ENCODE results near the gene STH. TPM values are rescaled to one million over a fixed set of nuclear protein-coding genes. Genes with fewer than 3 reads are reported as not detected.

The STH gene
- total and polyA plus RNA-seq, 2 donors (not counting 1 experiment from before 2014, with no cell fraction given): not detected

DNA sequence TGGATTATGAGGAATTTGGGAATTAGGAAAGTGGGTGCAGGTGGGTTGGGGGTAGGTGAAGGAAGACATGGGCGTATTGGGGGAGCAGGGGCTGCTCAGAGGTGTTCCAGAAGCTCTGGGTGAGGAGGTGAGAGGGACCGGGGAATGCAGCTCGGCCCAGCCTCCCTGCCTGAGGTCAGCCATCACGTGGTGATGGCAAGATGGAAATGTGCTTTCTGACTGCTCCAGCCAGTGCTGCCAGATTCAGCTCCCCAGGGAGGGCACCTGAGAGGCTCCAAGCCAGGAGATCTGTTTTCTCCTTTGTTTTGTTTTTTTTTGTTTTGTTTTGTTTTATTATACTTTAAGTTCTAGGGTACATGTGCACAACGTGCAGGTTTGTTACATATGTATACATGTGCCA lies 35.2 kb upstream of the STH start:
- Histone ChIP-seq H3K36me3 (ENCODE audit: control insufficient read depth, insufficient read depth, low read length) (no peaks in the 10 kb centered on the region), H3K9ac (ENCODE audit: insufficient read depth, low read length) (no peak overlapping the region), H3K4me2 (ENCODE audit: extremely low read depth, insufficient read depth, low read length) (no peak overlapping the region), H3K4me1 (ENCODE audit: control insufficient read depth, extremely low read depth, insufficient read depth, low read length) (no peaks in the 10 kb centered on the region), H3K79me2 (ENCODE audit: control insufficient read depth, insufficient read depth, low read length) (no peaks in the 10 kb centered on the region), H3K27me3 (ENCODE audit: control insufficient read depth, insufficient read depth, low read length) (peaks cover 12% of the 10 kb centered on the region), H4K20me1 (ENCODE audit: control insufficient read depth, extremely low read depth, insufficient read depth, low read length) (no peaks in the 10 kb centered on the region), H3K9me3 (ENCODE audit: control insufficient read depth, insufficient read depth, low read depth, low read length) (no peaks in the 10 kb centered on the region), H3K27ac (ENCODE audit: insufficient read depth, low read length) (no peak overlapping the region), H3K4me3 (replicated peaks in 1 of 4; ENCODE audit: control extremely low read depth in 1 of 4, insufficient read depth in 1 of 4, low read depth in 3 of 4, low read length in 4 of 4) (no peak overlapping the region), H2AFZ (ENCODE audit: low read length) (no peak overlapping the region)
- TF ChIP-seq EZH2 (IDR thresholded peaks at IDR 0.05; ENCODE audit: low read length, missing control alignments): no peak
- TF ChIP-seq, protein P1, sequence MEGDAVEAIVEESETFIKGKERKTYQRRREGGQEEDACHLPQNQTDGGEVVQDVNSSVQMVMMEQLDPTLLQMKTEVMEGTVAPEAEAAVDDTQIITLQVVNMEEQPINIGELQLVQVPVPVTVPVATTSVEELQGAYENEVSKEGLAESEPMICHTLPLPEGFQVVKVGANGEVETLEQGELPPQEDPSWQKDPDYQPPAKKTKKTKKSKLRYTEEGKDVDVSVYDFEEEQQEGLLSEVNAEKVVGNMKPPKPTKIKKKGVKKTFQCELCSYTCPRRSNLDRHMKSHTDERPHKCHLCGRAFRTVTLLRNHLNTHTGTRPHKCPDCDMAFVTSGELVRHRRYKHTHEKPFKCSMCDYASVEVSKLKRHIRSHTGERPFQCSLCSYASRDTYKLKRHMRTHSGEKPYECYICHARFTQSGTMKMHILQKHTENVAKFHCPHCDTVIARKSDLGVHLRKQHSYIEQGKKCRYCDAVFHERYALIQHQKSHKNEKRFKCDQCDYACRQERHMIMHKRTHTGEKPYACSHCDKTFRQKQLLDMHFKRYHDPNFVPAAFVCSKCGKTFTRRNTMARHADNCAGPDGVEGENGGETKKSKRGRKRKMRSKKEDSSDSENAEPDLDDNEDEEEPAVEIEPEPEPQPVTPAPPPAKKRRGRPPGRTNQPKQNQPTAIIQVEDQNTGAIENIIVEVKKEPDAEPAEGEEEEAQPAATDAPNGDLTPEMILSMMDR (conservative IDR thresholded peaks at IDR 0.05 in 1 of 2, IDR thresholded peaks at IDR 0.05 in 1 of 2; ENCODE audit: low read depth in 1 of 2, low read length in 2 of 2): no peak
- no peak for DNase-seq (ENCODE audit: low read depth in 2 of 2)

DNA sequence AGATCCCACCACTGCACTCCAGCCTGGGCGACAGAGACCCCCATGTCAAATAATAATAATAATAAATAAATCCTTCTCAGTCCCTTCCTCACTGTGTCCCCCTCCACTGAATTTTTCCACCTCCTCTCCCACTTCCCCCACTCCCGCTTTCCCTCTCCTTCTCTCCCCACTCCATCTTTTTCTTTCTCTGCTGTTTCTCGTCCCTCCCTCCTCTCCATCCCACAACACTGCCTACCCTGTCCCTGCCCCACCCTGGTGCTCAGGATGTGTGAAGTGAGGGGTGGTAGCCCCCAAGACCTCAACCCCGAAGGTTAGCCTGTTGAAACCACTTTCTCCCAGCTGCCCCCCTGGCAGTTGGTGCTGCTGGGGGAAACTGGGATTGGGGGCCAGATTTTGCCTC lies 34.4 kb upstream of the STH start:
- Histone ChIP-seq H3K4me2 (ENCODE audit: extremely low read depth, insufficient read depth, low read length) (no peak overlapping the region), H3K27ac (ENCODE audit: insufficient read depth, low read length) (no peak overlapping the region), H3K4me3 (replicated peaks in 1 of 4; ENCODE audit: control extremely low read depth in 1 of 4, insufficient read depth in 1 of 4, low read depth in 3 of 4, low read length in 4 of 4) (no peak overlapping the region), H3K27me3 (ENCODE audit: control insufficient read depth, insufficient read depth, low read length) (peaks cover 12% of the 10 kb centered on the region), H3K36me3 (ENCODE audit: control insufficient read depth, insufficient read depth, low read length) (no peaks in the 10 kb centered on the region), H3K4me1 (ENCODE audit: control insufficient read depth, extremely low read depth, insufficient read depth, low read length) (no peaks in the 10 kb centered on the region), H3K9me3 (ENCODE audit: control insufficient read depth, insufficient read depth, low read depth, low read length) (no peaks in the 10 kb centered on the region), H4K20me1 (ENCODE audit: control insufficient read depth, extremely low read depth, insufficient read depth, low read length) (no peaks in the 10 kb centered on the region), H3K9ac (ENCODE audit: insufficient read depth, low read length) (no peak overlapping the region), H2AFZ (ENCODE audit: low read length) (no peak overlapping the region), H3K79me2 (ENCODE audit: control insufficient read depth, insufficient read depth, low read length) (no peaks in the 10 kb centered on the region)
- no peak for DNase-seq (ENCODE audit: low read depth in 2 of 2)
- TF ChIP-seq, protein P1 (conservative IDR thresholded peaks at IDR 0.05 in 1 of 2, IDR thresholded peaks at IDR 0.05 in 1 of 2; ENCODE audit: low read depth in 1 of 2, low read length in 2 of 2): no peak
- no peak for TF ChIP-seq EZH2 (IDR thresholded peaks at IDR 0.05; ENCODE audit: low read length, missing control alignments)

DNA sequence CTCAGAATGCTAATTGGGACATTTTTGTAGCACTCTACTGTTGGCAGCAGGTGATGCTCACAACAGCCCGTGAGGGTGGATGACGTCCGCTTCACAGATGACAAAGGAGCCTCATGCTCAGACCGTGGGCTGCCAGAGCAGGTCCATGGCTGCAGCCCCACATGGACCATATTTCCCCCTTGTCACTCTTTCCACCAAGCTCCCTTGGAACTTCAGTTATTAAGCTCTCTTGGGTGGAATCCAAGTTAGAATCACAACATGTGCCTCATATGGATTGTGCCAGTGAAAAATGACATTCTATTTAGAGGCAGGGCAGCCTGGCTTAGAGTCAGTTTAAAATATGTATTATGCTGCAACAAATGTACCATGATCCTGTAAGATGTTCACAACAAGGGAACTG lies 33.2 kb upstream of the STH start:
- Histone ChIP-seq H3K36me3 (ENCODE audit: control insufficient read depth, insufficient read depth, low read length) (no peaks in the 10 kb centered on the region), H3K79me2 (ENCODE audit: control insufficient read depth, insufficient read depth, low read length) (no peaks in the 10 kb centered on the region), H4K20me1 (ENCODE audit: control insufficient read depth, extremely low read depth, insufficient read depth, low read length) (no peaks in the 10 kb centered on the region), H3K4me2 (ENCODE audit: extremely low read depth, insufficient read depth, low read length) (no peak overlapping the region), H3K27ac (ENCODE audit: insufficient read depth, low read length) (no peak overlapping the region), H3K4me1 (ENCODE audit: control insufficient read depth, extremely low read depth, insufficient read depth, low read length) (no peaks in the 10 kb centered on the region), H2AFZ (ENCODE audit: low read length) (no peak overlapping the region), H3K4me3 (replicated peaks in 1 of 4; ENCODE audit: control extremely low read depth in 1 of 4, insufficient read depth in 1 of 4, low read depth in 3 of 4, low read length in 4 of 4) (no peak overlapping the region), H3K27me3 (ENCODE audit: control insufficient read depth, insufficient read depth, low read length) (peaks cover 12% of the 10 kb centered on the region), H3K9me3 (ENCODE audit: control insufficient read depth, insufficient read depth, low read depth, low read length) (no peaks in the 10 kb centered on the region), H3K9ac (ENCODE audit: insufficient read depth, low read length) (no peak overlapping the region)
- TF ChIP-seq, protein P1 (conservative IDR thresholded peaks at IDR 0.05 in 1 of 2, IDR thresholded peaks at IDR 0.05 in 1 of 2; ENCODE audit: low read depth in 1 of 2, low read length in 2 of 2): no peak
- no peak for TF ChIP-seq EZH2 (IDR thresholded peaks at IDR 0.05; ENCODE audit: low read length, missing control alignments)
- no peak for DNase-seq (ENCODE audit: low read depth in 2 of 2)
